Adrenal gland (tissue), 12 donors: ENCODE results near the gene PA2G4. TPM values are rescaled to one million over a fixed set of nuclear protein-coding genes. Genes with fewer than 3 reads are reported as not detected.
A peak's percentile ranks its signal among the peaks of the same experiment; 100 is the strongest.

Experiments used
- DNase-seq, 7 donors: peaks; one replicate each; pipeline ENCODE4 v3.0.0-alpha.2; 2019 to 2020
- H3K27ac ChIP-seq, 5 donors: fragments of 200-600 bp; sonication (generic) in 4 of 5; 1 replicate in 3 of 5; 2 replicates in 2 of 5; pipeline versions ENCODE4 v1.5.1 to v1.8.0; 2016 to 2020; ENCODE audit warnings: mild to moderate bottlenecking in 1 of 5
- H3K27me3 ChIP-seq: fragments of 200-600 bp; 2 replicates; pipeline ENCODE4 v1.8.0; 2021
- H3K36me3 ChIP-seq, 2 donors: fragments of 200-600 bp; replicated peaks in 1 of 2; 1 replicate in 1 of 2; 2 replicates in 1 of 2; pipeline versions ENCODE4 v1.5.1 to v1.8.0; 2018 to 2022
- H3K4me1 ChIP-seq, 2 donors: fragments of 200-600 bp; replicated peaks in 1 of 2; 1 replicate in 1 of 2; 2 replicates in 1 of 2; pipeline versions ENCODE4 v1.5.1 to v1.8.0; 2018 to 2021
- H3K4me3 ChIP-seq, 4 donors: fragments of 200-600 bp; sonication (generic) in 3 of 4; one replicate each; pipeline ENCODE4 v1.5.1; 2016 to 2018
- H3K9me3 ChIP-seq, 3 donors: fragments of 200-600 bp; sonication (generic) in 1 of 3; replicated peaks in 1 of 3; 1 replicate in 2 of 3; 2 replicates in 1 of 3; pipeline versions ENCODE4 v1.5.1 to v1.8.0; 2016 to 2021
- CTCF ChIP-seq, 6 experiments: fragments of 450-650 bp in 4 of 6; fragments of 200-600 bp in 2 of 6; sonication (generic) in 1 of 6; IDR thresholded peaks; 1 replicate in 5 of 6; 2 replicates in 1 of 6; pipeline versions ENCODE4 v1.5.1 to v1.8.0; 2016 to 2021; ENCODE audit warnings: antibody characterized with exemption in 6 of 6, mild to moderate bottlenecking in 2 of 6, moderate library complexity in 1 of 6
- POLR2A ChIP-seq, 2 donors: fragments of 450-650 bp; IDR thresholded peaks; one replicate each; pipeline ENCODE4 v1.6.1; 2017; ENCODE audit warnings: antibody characterized with exemption in 2 of 2, mild to moderate bottlenecking in 2 of 2, moderate library complexity in 1 of 2
- WGBS, 4 donors: extraction: QIAGEN DNeasy Blood & Tissue Kit in 2 of 4; methylation state at CpG; one replicate each; pipeline versions ENCODE4 v1.1.5 to v1.1.7; 2013 to 2017; 5-methylcytosine and 5-hydroxymethylcytosine counted together
- intact Hi-C, 2 donors: fragments of 100-400 bp; cut with DNase I; formaldehyde crosslinking; loops; one replicate each; pipeline versions ENCODE4 v1.14.1 to v1.15.0; 2022 to 2023
- polyA plus RNA-seq, 3 donors: library from polyadenylated mRNA; stranded (reverse); fragments of 200-250 nt in 2 of 3; fragments of 350-450 nt in 1 of 3; fragmentation: Illumina TruSeq in 1 of 3; extraction: RNeasy Lipid Tissue Mini Kit (QIAGEN cat#74804) in 1 of 3; gene quantifications; one replicate each; pipeline ENCODE4 v1.2.3, GENCODE V29; 2013 to 2014
- total RNA-seq, 9 donors: library from RNA; depleted of rRNA in 4 of 9; stranded (reverse); fragments of >200 nt in 4 of 9; fragments of 120-200 nt in 1 of 9; fragmentation: NEBNext Ultra II Directional in 1 of 9; extraction: Animal tissue kit (Norgen Biotek cat#: 25700) in 1 of 9; gene quantifications; one replicate each; pipeline versions ENCODE4 v1.1.0 to v1.2.4, GENCODE V29; 2013 to 2023
- donor health status: healthy with polysubstance abuse.
- donor health status: Bipolar disorder and iron deficiency.
- donor health status: DM: yes; HTN: yes; CAD: no.
- donor health status: DM: no; HTN: no; CAD: no.
- donor health status: DM: no; HTN: no; CAD: no.
- donor health status: DM: yes; HTN: yes; CAD: no.

PA2G4 gene
- total and polyA plus RNA-seq, 12 donors: 64.1 to 252 (median 106) TPM

GRCh38 chr12:56159482-56160192 lies 55.3 kb downstream of the PA2G4 start:
- Histone ChIP-seq H3K9me3 (no peaks in the 10 kb centered on the region), H3K36me3 (peaks cover 0 to 53% of the 10 kb centered on the region in 2 donors), H3K27ac (peak overlapping the region; percentile 94 to 98 (median 96)), H3K4me1 (peaks cover 22 to 31% of the 10 kb centered on the region in 2 donors), H3K4me3 (peak overlapping the region in 3 of 4 donors; percentile 55 to 71 (median 66)), H3K27me3 (no peaks in the 10 kb centered on the region)
- TF ChIP-seq POLR2A (IDR thresholded peaks at IDR 0.05): no peak
- WGBS, 4 donors: 13 to 22% (median 14%) methylated on average over 5 to 8 of the region's 8 CpGs
- DNase-seq: no peak
- intact Hi-C loops: loop anchor here in 1 of 2 donors (5.0 kb wide), 1 partner anchor 32 kb away; the partner anchor contains the start of gene ESYT1

GRCh38 chr12:56160193-56160763 lies 55.9 kb downstream of the PA2G4 start:
- Histone ChIP-seq H3K4me3 (peak overlapping the region in 2 of 4 donors; percentile 55 to 71), H3K4me1 (peaks cover 22 to 31% of the 10 kb centered on the region in 2 donors), H3K27me3 (no peaks in the 10 kb centered on the region), H3K9me3 (no peaks in the 10 kb centered on the region), H3K27ac (peak overlapping the region in 4 of 5 donors; percentile 94 to 98 (median 96)), H3K36me3 (peaks cover 0 to 59% of the 10 kb centered on the region in 2 donors)
- 22 to 34% (median 33%) methylated on average over 7 of the region's 7 CpGs for WGBS, 4 donors
- TF ChIP-seq POLR2A (IDR thresholded peaks at IDR 0.05): no peak
- no peak for TF ChIP-seq CTCF (IDR thresholded peaks at IDR 0.05)
- intact Hi-C loops: loop anchor here in 1 of 2 donors (5.0 kb wide), 1 partner anchor 33 kb away; the partner anchor contains the start of gene ESYT1
- DNase-seq: peak in 4 of 7 donors; percentile 47 to 74 (median 52)

- intact Hi-C loops: loop anchor here in 1 of 2 donors (5.0 kb wide), 1 partner anchor 34 kb away; the partner anchor contains the start of gene ESYT1
- peaks cover 22 to 31% of the 10 kb centered on the region in 2 donors for H3K4me1 ChIP-seq
Observed at GRCh38 chr12:56160894-56161689, 56.7 kb downstream of the PA2G4 start.

More at GRCh38 chr12:56160894-56161689, 56.7 kb downstream of the PA2G4 start:
- Histone ChIP-seq H3K27ac (peak overlapping the region in 3 of 5 donors; percentile 94 to 98 (median 96)), H3K4me3 (peak overlapping the region in 1 of 4 donors; percentile 71), H3K27me3 (no peaks in the 10 kb centered on the region), H3K9me3 (no peaks in the 10 kb centered on the region), H3K36me3 (peaks cover 0 to 67% of the 10 kb centered on the region in 2 donors)
- 66 to 74% (median 68%) methylated on average over 10 to 11 of the region's 11 CpGs for WGBS, 4 donors
- TF ChIP-seq POLR2A (IDR thresholded peaks at IDR 0.05): no peak
- no peak for TF ChIP-seq CTCF (IDR thresholded peaks at IDR 0.05)
- no peak for DNase-seq
